ENCODE data around the gene MET. TPM values are rescaled to one million over a fixed set of nuclear protein-coding genes. Genes with fewer than 3 reads are reported as not detected.

The MET gene
- polyA plus RNA-seq, 1 donor from 2014 or later, result not detected

GRCh38 chr7:116669769-116670168, 2.2 kb upstream of the MET start:
- Histone ChIP-seq H3K9ac (ENCODE audit: low read length) (no peak overlapping the region), H4K20me1 (ENCODE audit: insufficient read depth) (no peaks in the 10 kb centered on the region), H3K36me3 (ENCODE audit: insufficient read depth, low read length) (no peaks in the 10 kb centered on the region), H3K4me2 (ENCODE audit: low read length) (no peak overlapping the region), H3F3A (ENCODE audit: insufficient read depth, low read length, poor library complexity, severe bottlenecking) (no peaks in the 10 kb centered on the region), H3K4me3 (ENCODE audit: low read length) (no peak overlapping the region), H3K9me2 (ENCODE audit: insufficient read depth, low read length) (no peaks in the 10 kb centered on the region), H3K27me3 (ENCODE audit: insufficient read depth, low read depth, low read length) (peaks cover 41% of the 10 kb centered on the region), H3K79me2 (replicated peaks; ENCODE audit: insufficient read depth, low read length) (no peaks in the 10 kb centered on the region), H2AFZ (ENCODE audit: low read depth, low read length) (no peak overlapping the region), H3K9me3 (ENCODE audit: low read length) (no peaks in the 10 kb centered on the region), H3K27ac (ENCODE audit: low read length) (no peak overlapping the region)
- no peak for TF ChIP-seq SMC3 (conservative IDR thresholded peaks at IDR 0.05; ENCODE audit: poor library complexity)
- TF ChIP-seq EP300 (conservative IDR thresholded peaks at IDR 0.05; ENCODE audit: poor library complexity, severe bottlenecking), result no peak

GRCh38 chr7:116670409-116671015, 1.5 kb upstream of the MET start:
- no peaks in the 10 kb centered on the region for H3K9me2 ChIP-seq (ENCODE audit: insufficient read depth, low read length)
- H3K9ac ChIP-seq (ENCODE audit: low read length), result no peak overlapping the region
- TF ChIP-seq EZH2 (IDR thresholded peaks at IDR 0.05; ENCODE audit: borderline replicate concordance, insufficient read depth, low read length, poor library complexity, severe bottlenecking) (no peak), RAD21 (conservative IDR thresholded peaks at IDR 0.05) (no peak), SMC3 (conservative IDR thresholded peaks at IDR 0.05; ENCODE audit: poor library complexity) (no peak), POLR2AphosphoS5 (IDR thresholded peaks at IDR 0.05) (no peak), CTCF (IDR thresholded peaks at IDR 0.05; ENCODE audit: poor library complexity, severe bottlenecking) (no peak), MXI1 (conservative IDR thresholded peaks at IDR 0.05; ENCODE audit: poor library complexity, severe bottlenecking) (no peak)
- no peak overlapping the region for H3K4me3 ChIP-seq (ENCODE audit: low read length)
- no peaks in the 10 kb centered on the region for H3K79me2 ChIP-seq (replicated peaks; ENCODE audit: insufficient read depth, low read length)
- H4K20me1 ChIP-seq (ENCODE audit: insufficient read depth), result no peaks in the 10 kb centered on the region
- H3K27me3 ChIP-seq (ENCODE audit: insufficient read depth, low read depth, low read length), result peaks cover 49% of the 10 kb centered on the region
- H2AFZ ChIP-seq (ENCODE audit: low read depth, low read length), result no peak overlapping the region
- no peaks in the 10 kb centered on the region for H3K36me3 ChIP-seq (ENCODE audit: insufficient read depth, low read length)
- no peaks in the 10 kb centered on the region for H3K9me3 ChIP-seq (ENCODE audit: low read length)
- no peak overlapping the region for H3K4me2 ChIP-seq (ENCODE audit: low read length)
- H3K27ac ChIP-seq (ENCODE audit: low read length), result no peak overlapping the region
- no peaks in the 10 kb centered on the region for H3F3A ChIP-seq (ENCODE audit: insufficient read depth, low read length, poor library complexity, severe bottlenecking)

GRCh38 chr7:116671111-116671510, 885 bp upstream of the MET start:
- Histone ChIP-seq H3K9me3 (ENCODE audit: low read length) (no peaks in the 10 kb centered on the region), H2AFZ (ENCODE audit: low read depth, low read length) (no peak overlapping the region), H3K9ac (ENCODE audit: low read length) (no peak overlapping the region), H3K4me2 (ENCODE audit: low read length) (no peak overlapping the region), H3K9me2 (ENCODE audit: insufficient read depth, low read length) (no peaks in the 10 kb centered on the region), H3K36me3 (ENCODE audit: insufficient read depth, low read length) (no peaks in the 10 kb centered on the region), H3K27me3 (ENCODE audit: insufficient read depth, low read depth, low read length) (peaks cover 50% of the 10 kb centered on the region), H3F3A (ENCODE audit: insufficient read depth, low read length, poor library complexity, severe bottlenecking) (no peaks in the 10 kb centered on the region), H3K27ac (ENCODE audit: low read length) (no peak overlapping the region), H3K4me3 (ENCODE audit: low read length) (peak overlapping the region; percentile 69), H4K20me1 (ENCODE audit: insufficient read depth) (no peaks in the 10 kb centered on the region), H3K79me2 (replicated peaks; ENCODE audit: insufficient read depth, low read length) (no peaks in the 10 kb centered on the region)
- no peak for TF ChIP-seq TAF1 (IDR thresholded peaks at IDR 0.05; ENCODE audit: low read depth)
- no peak for TF ChIP-seq RAD21 (conservative IDR thresholded peaks at IDR 0.05)
- TF ChIP-seq EP300 (conservative IDR thresholded peaks at IDR 0.05; ENCODE audit: poor library complexity, severe bottlenecking), result no peak
- no peak for TF ChIP-seq REST (IDR thresholded peaks at IDR 0.05; ENCODE audit: borderline replicate concordance)
- no peak for TF ChIP-seq SMC3 (conservative IDR thresholded peaks at IDR 0.05; ENCODE audit: poor library complexity)
- TF ChIP-seq POLR2AphosphoS5 (IDR thresholded peaks at IDR 0.05), result no peak
- no peak for TF ChIP-seq EZH2 (IDR thresholded peaks at IDR 0.05; ENCODE audit: borderline replicate concordance, insufficient read depth, low read length, poor library complexity, severe bottlenecking)
- TF ChIP-seq MXI1 (conservative IDR thresholded peaks at IDR 0.05; ENCODE audit: poor library complexity, severe bottlenecking), result no peak
- TF ChIP-seq CTCF (IDR thresholded peaks at IDR 0.05; ENCODE audit: poor library complexity, severe bottlenecking), result no peak
